Mesenchymal stem cell (in vitro differentiated cells and primary cell): ENCODE measurements around the gene DGKG.

Experiments used
- DNase-seq: peaks from one replicate; pipeline ENCODE4 v3.0.0-alpha.2; 2013
- H2AFZ ChIP-seq: one replicate; pipeline ENCODE4 v1.6.1; 2013; ENCODE audit warnings: low read depth, mild to moderate bottlenecking, control low read depth, inconsistent platforms, low read length, moderate library complexity
- H2AK5ac ChIP-seq: 2 replicates; pipeline ENCODE4 v1.6.1; 2013; ENCODE audit warnings: low read length, moderate library complexity, mild to moderate bottlenecking, inconsistent platforms; ENCODE audit not compliant: severe bottlenecking
- H2BK120ac ChIP-seq: one replicate; pipeline ENCODE4 v1.6.1; 2013; ENCODE audit warnings: low read depth, mild to moderate bottlenecking, inconsistent platforms, low read length, moderate library complexity
- H2BK12ac ChIP-seq, 2 experiments: one replicate each; pipeline ENCODE4 v1.6.1; 2013; ENCODE audit warnings: inconsistent platforms in 2 of 2, low read length in 2 of 2, mild to moderate bottlenecking in 2 of 2, moderate library complexity in 2 of 2, control low read depth in 1 of 2
- H2BK15ac ChIP-seq: one replicate; pipeline ENCODE4 v1.6.1; 2013; ENCODE audit warnings: mild to moderate bottlenecking, low read depth, inconsistent platforms; ENCODE audit not compliant: poor library complexity, severe bottlenecking
- H2BK5ac ChIP-seq: 2 replicates; pipeline ENCODE4 v1.6.1; 2013; ENCODE audit warnings: low read depth, mild to moderate bottlenecking, low read length, control low read depth, inconsistent platforms; ENCODE audit not compliant: poor library complexity, severe bottlenecking
- H3K14ac ChIP-seq, 2 experiments: one replicate each; pipeline ENCODE4 v1.6.1; 2013; ENCODE audit warnings: inconsistent platforms in 2 of 2, low read length in 2 of 2, control low read depth in 1 of 2, mild to moderate bottlenecking in 1 of 2, moderate library complexity in 1 of 2
- H3K18ac ChIP-seq, 2 experiments: one replicate each; pipeline ENCODE4 v1.6.1; 2013; ENCODE audit warnings: inconsistent platforms in 2 of 2, low read length in 2 of 2, control low read depth in 1 of 2, low read depth in 1 of 2, mild to moderate bottlenecking in 1 of 2
- H3K23ac ChIP-seq, 2 experiments: one replicate each; pipeline ENCODE4 v1.6.1; 2013; ENCODE audit warnings: inconsistent platforms in 2 of 2, low read length in 2 of 2, mild to moderate bottlenecking in 2 of 2, moderate library complexity in 2 of 2, control low read depth in 1 of 2
- H3K27ac ChIP-seq: 2 replicates; pipeline ENCODE4 v1.5.1; 2013; ENCODE audit warnings: mild to moderate bottlenecking, moderate library complexity, low read length, control low read depth, inconsistent platforms; ENCODE audit not compliant: poor library complexity, severe bottlenecking
- H3K27me3 ChIP-seq, 2 experiments: 2 replicates each; pipeline versions ENCODE4 v1.6.1 to v1.7.0; 2013; ENCODE audit warnings: low read length in 2 of 2, mild to moderate bottlenecking in 2 of 2, moderate library complexity in 2 of 2, control low read depth in 1 of 2, inconsistent platforms in 1 of 2; ENCODE audit not compliant: control insufficient read depth in 1 of 2, insufficient read depth in 1 of 2
- H3K36me3 ChIP-seq, 2 experiments: 2 replicates each; pipeline versions ENCODE4 v1.6.1 to v1.7.0; 2013; ENCODE audit warnings: low read length in 2 of 2, control low read depth in 1 of 2, inconsistent platforms in 1 of 2, low read depth in 1 of 2, mild to moderate bottlenecking in 1 of 2; ENCODE audit not compliant: insufficient read depth in 2 of 2, control insufficient read depth in 1 of 2
- H3K4ac ChIP-seq, 2 experiments: one replicate each; pipeline ENCODE4 v1.6.1; 2013; ENCODE audit warnings: inconsistent platforms in 2 of 2, low read length in 2 of 2, mild to moderate bottlenecking in 2 of 2, moderate library complexity in 2 of 2, control low read depth in 1 of 2, low read depth in 1 of 2
- H3K4me1 ChIP-seq: 2 replicates; pipeline ENCODE4 v1.6.1; 2013; ENCODE audit warnings: low read depth, low read length, control low read depth; ENCODE audit not compliant: control insufficient read depth, insufficient read depth
- H3K4me2 ChIP-seq: 2 replicates; pipeline ENCODE4 v1.6.1; 2013; ENCODE audit warnings: low read length, mild to moderate bottlenecking, inconsistent platforms; ENCODE audit not compliant: poor library complexity, severe bottlenecking
- H3K4me3 ChIP-seq, 2 experiments: 2 replicates each; pipeline versions ENCODE4 v1.5.1 to v1.7.0; 2013; ENCODE audit warnings: low read length in 2 of 2, mild to moderate bottlenecking in 2 of 2, control low read depth in 1 of 2, low read depth in 1 of 2; ENCODE audit not compliant: insufficient read depth in 1 of 2
- H3K79me1 ChIP-seq: replicated peaks from 2 replicates; pipeline ENCODE4 v1.6.1; 2013; ENCODE audit warnings: mild to moderate bottlenecking, control low read depth, low read length, inconsistent platforms; ENCODE audit not compliant: poor library complexity, severe bottlenecking
- H3K9ac ChIP-seq: 2 replicates; pipeline ENCODE4 v1.7.0; 2013; ENCODE audit warnings: mild to moderate bottlenecking, low read length, moderate library complexity
- H3K9me3 ChIP-seq: 2 replicates; pipeline ENCODE4 v1.7.0; 2013; ENCODE audit warnings: mild to moderate bottlenecking, low read length; ENCODE audit not compliant: control insufficient read depth
- H4K8ac ChIP-seq: one replicate; pipeline ENCODE4 v1.6.1; 2013; ENCODE audit warnings: inconsistent platforms, mild to moderate bottlenecking, low read length, moderate library complexity
- H4K91ac ChIP-seq: one replicate; pipeline ENCODE4 v1.6.1; 2013; ENCODE audit warnings: mild to moderate bottlenecking, low read length, inconsistent platforms
- WGBS: methylation state at CpG from one replicate; pipeline ENCODE4 v1.1.7; 2013; ENCODE audit warnings: mixed read lengths; 5-methylcytosine and 5-hydroxymethylcytosine counted together

Gene DGKG

GRCh38 chr3:186307594-186308221 is 54.3 kb downstream of the DGKG start:
- Histone ChIP-seq H2AK5ac (no peak overlapping the region), H3K14ac (no peak overlapping the region), H2AFZ (no peak overlapping the region), H3K4me2 (no peak overlapping the region), H3K9me3 (no peaks in the 10 kb centered on the region), H2BK5ac (no peak overlapping the region), H3K27me3 (peaks cover 46 to 77% of the 10 kb centered on the region in 2 experiments), H3K4me3 (no peak overlapping the region), H3K9ac (no peak overlapping the region), H3K23ac (no peak overlapping the region), H3K79me1 (no peaks in the 10 kb centered on the region), H2BK12ac (no peak overlapping the region), H3K36me3 (no peaks in the 10 kb centered on the region), H4K91ac (no peak overlapping the region), H3K4ac (no peak overlapping the region), H2BK15ac (no peak overlapping the region), H3K18ac (no peak overlapping the region), H4K8ac (no peak overlapping the region), H2BK120ac (no peak overlapping the region), H3K27ac (no peak overlapping the region), H3K4me1 (peaks cover 3% of the 10 kb centered on the region)
- DNase-seq, result peak; percentile 63
- WGBS, result 75% methylated on average over 1 of the region's 3 CpGs

GRCh38 chr3:186305286-186305685 is 56.7 kb downstream of the DGKG start:
- Histone ChIP-seq H2BK5ac (no peak overlapping the region), H2BK15ac (no peak overlapping the region)
- 77% methylated on average over 2 of the region's 2 CpGs for WGBS

GRCh38 chr3:186303965-186304364 is 58.1 kb downstream of the DGKG start:
- H3K4me1 ChIP-seq, result peaks cover 3% of the 10 kb centered on the region
- no peak overlapping the region for H3K4me3 ChIP-seq
- no peak overlapping the region for H4K91ac ChIP-seq
- no peak overlapping the region for H3K4me2 ChIP-seq
- H3K27me3 ChIP-seq, result peaks cover 54 to 83% of the 10 kb centered on the region in 2 experiments
- 43% methylated on average over 8 of the region's 11 CpGs for WGBS
- no peak overlapping the region for H2BK12ac ChIP-seq
- no peak overlapping the region for H2AK5ac ChIP-seq
- H3K23ac ChIP-seq, result no peak overlapping the region
- no peaks in the 10 kb centered on the region for H3K36me3 ChIP-seq
- H3K9me3 ChIP-seq, result no peaks in the 10 kb centered on the region
- H3K79me1 ChIP-seq, result no peaks in the 10 kb centered on the region
- no peak overlapping the region for H2AFZ ChIP-seq
- no peak overlapping the region for H3K14ac ChIP-seq
- no peak overlapping the region for H3K9ac ChIP-seq
- no peak for DNase-seq
- H4K8ac ChIP-seq, result no peak overlapping the region
- no peak overlapping the region for H2BK120ac ChIP-seq
- H3K4ac ChIP-seq, result no peak overlapping the region
- no peak overlapping the region for H3K27ac ChIP-seq
- H2BK5ac ChIP-seq, result no peak overlapping the region
- H2BK15ac ChIP-seq, result no peak overlapping the region
- no peak overlapping the region for H3K18ac ChIP-seq

More at GRCh38 chr3:186305286-186305685, 56.7 kb downstream of the DGKG start:
- H3K36me3 ChIP-seq, result no peaks in the 10 kb centered on the region
- no peak overlapping the region for H4K91ac ChIP-seq
- H3K79me1 ChIP-seq, result no peaks in the 10 kb centered on the region
- H3K9me3 ChIP-seq, result no peaks in the 10 kb centered on the region
- H3K23ac ChIP-seq, result no peak overlapping the region
- H2AFZ ChIP-seq, result no peak overlapping the region
- no peak overlapping the region for H3K4ac ChIP-seq
- no peak overlapping the region for H2BK120ac ChIP-seq
- no peak overlapping the region for H3K4me3 ChIP-seq
- no peak overlapping the region for H3K14ac ChIP-seq
- peaks cover 3% of the 10 kb centered on the region for H3K4me1 ChIP-seq
- H3K27me3 ChIP-seq, result peaks cover 49 to 78% of the 10 kb centered on the region in 2 experiments
- H2AK5ac ChIP-seq, result no peak overlapping the region
- DNase-seq, result no peak
- no peak overlapping the region for H4K8ac ChIP-seq
- H3K9ac ChIP-seq, result no peak overlapping the region
- no peak overlapping the region for H2BK12ac ChIP-seq
- no peak overlapping the region for H3K27ac ChIP-seq
- H3K4me2 ChIP-seq, result no peak overlapping the region
- H3K18ac ChIP-seq, result no peak overlapping the region

GRCh38 chr3:186299327-186299726 is 62.7 kb downstream of the DGKG start:
- Histone ChIP-seq H3K18ac (no peak overlapping the region), H2AK5ac (no peak overlapping the region), H2BK12ac (no peak overlapping the region), H4K8ac (no peak overlapping the region), H3K4me1 (peaks cover 3% of the 10 kb centered on the region), H3K27ac (no peak overlapping the region), H3K4me2 (no peak overlapping the region), H3K36me3 (no peaks in the 10 kb centered on the region), H2BK120ac (no peak overlapping the region), H2BK15ac (no peak overlapping the region), H3K79me1 (no peaks in the 10 kb centered on the region), H3K9me3 (no peaks in the 10 kb centered on the region), H2BK5ac (no peak overlapping the region), H3K14ac (no peak overlapping the region), H3K4ac (no peak overlapping the region), H3K27me3 (peaks cover 56 to 88% of the 10 kb centered on the region in 2 experiments), H3K9ac (no peak overlapping the region), H3K23ac (no peak overlapping the region), H3K4me3 (no peak overlapping the region), H2AFZ (no peak overlapping the region), H4K91ac (no peak overlapping the region)
- no peak for DNase-seq
- 67% methylated on average over 4 of the region's 4 CpGs for WGBS
